ENCODE results near the gene FAM217A.
"Not testable (repeated sequence)": the region's sequence is repeated elsewhere in the genome, so short reads cannot be mapped to it uniquely, and the experiment has no call there.

The FAM217A gene, protein sequence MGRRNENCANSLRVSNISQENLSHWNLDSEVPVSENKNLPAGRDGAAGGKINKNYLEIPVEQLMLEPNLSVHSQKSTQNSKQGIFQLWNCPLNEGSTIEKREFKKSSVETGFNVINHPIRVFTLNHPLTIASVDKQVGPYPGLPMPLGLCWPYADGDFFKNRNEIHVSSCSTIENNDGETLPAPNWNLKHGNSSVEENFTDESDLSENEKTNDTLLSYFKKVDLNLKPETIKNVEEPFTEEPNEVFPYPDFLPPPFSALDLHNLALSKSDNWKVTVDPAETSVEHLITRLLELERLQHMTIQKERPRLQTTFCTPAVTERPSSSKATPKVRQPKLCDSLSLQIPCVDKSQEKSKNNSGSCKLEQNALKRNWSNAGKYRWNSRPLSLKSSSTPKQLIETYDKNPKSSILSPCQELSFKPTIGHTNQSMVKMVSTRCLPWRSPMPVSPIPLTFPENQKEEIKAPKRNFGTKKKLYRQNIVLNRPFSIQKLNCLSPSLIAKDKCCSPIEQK

DNA sequence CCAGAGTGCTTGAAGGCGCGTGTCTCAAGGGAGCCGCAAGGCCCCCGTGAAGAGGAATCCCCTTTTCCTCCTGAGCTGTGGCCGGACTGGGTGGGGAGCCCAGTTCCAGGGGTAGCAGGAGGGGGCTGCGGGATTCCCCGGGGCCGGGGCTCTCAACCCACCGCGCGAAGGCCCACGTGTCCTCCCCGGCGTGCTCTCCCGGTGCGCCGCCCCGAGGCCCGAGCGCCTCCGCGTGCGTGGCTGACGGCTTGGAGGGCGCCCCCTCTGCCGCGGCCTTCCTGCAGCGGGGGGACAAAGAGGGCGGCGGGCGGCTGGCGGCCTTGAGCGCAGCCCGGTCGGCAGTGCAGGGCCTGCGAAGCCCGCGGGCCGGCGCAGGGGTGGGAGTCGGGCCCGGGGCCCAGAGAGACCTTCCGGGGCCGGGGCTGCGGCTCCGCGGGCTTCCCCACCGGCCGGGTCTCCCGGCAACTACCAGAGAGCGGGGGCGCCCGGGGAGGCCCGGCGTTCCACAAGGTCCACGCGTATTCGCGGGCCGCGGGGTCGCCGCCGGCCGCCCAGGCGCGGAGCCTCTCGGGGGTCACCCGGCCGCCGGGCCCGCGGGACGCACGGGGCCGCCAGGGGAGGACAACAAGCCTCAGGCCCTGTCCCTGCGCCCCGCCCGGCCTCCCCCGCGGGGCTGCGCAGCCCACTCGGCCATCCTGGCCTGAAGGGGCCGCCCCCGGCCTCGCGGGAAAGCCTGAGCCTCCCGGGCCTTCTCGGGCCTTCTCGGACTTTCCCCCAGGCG lies at the start of gene FAM217A:
FAM217A (minus strand) TSS at position 447 of the 781 bp plus-strand sequence. CDS start 1,723 bp downstream, outside the sequence.
- no peak for DNase-seq

DNA sequence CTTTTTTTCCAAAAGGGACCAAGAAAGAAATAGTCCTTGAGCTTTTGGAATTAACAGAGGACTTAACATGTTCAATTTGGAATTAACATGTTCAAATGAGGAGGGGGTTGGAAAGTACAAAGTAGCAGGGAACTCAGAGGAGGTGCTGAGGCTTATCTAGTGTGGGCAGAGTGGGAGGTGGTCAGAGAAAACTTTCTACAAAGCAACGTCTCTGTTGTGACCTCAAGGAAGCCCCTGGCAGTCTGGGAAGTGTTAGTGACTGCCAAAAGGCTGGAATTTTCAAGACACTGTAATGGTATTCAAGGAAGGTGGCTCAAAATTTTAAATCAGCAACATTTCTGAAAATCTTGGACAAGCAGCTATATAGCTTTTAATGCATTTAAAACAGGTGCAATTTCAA lies 49.1 kb upstream of the FAM217A start:
- no peak for DNase-seq

DNA sequence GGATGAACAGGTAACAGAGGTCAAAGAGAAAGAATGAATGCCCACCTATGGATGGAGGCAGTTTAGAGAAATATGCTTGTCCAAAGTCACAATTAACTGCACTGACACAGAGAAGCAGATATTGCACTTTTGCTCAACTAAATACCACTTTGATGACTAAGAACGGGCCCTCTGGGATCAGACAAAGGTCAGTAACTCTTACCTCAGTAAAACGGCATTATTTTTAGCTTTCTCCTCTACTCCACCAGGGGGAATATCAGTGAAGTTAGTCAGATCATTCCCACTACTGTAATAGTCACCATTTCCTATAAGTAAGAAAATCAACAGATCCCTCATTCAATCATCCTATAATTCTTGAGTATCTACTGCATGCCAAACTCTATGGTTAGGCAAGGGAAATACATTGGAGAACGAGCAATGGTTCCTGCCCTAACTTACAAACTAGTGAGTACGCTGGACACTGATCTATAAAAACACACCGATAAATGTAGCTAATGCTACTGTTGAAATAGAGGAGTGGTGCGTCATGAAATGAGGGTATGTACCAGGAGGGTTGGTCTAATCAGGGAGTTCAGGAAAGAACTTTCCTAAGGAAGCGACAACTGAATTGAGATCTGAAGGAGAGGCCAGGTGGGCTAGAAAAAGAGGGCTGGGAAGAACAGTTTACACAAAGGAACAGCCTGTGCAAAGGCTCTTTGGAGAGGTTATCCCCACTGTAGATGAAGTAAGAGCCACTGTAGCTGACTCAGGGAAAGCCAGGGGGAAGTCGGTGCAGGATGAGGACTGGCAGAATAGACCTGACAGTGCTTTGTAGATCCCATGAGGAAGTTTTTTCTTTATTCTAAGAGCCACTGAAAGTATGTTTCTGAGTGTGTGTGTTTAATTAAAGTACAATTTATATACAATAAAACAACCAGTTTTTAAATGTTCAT lies 47.3 kb upstream of the FAM217A start:
- DNase-seq = peak; percentile 31

DNA sequence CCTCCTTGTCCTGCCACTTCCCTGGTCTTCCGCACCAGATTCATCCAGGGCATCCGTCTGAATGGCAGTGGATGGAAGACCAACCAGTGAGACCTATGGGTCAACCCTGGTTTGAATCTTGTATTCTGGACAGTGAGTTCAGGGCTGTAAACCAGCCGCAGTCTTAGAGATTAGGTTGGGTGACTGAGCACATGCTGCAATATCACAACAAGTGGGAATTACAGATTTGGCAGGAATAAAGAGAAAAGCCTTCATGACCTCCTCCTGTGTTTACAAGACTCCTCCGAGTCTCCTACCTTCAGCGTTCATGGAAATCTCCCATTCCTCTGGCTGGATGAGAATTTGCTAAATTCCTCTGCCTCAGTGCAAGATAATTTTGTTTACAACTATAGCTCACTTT lies 46.6 kb upstream of the FAM217A start:
- DNase-seq = no peak

DNA sequence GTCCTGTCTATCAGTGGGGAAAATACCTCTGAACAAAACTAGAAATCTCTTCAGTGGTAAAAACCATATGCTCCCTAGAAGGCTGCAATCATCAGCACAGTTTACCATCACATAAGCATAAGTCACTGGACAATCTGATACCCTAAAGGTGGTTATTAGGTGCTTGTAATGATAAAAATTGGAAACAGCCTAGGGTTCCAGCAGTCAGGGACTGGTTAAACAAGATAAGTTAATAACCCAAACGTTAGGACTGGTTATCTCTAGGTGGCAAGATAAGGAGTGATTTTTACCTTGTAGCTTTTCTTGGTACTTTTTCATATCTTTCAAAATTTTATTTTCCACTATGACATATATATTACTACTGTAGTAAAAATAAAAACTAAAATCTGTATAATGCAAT lies 45.4 kb upstream of the FAM217A start:
- DNase-seq = no peak

DNA sequence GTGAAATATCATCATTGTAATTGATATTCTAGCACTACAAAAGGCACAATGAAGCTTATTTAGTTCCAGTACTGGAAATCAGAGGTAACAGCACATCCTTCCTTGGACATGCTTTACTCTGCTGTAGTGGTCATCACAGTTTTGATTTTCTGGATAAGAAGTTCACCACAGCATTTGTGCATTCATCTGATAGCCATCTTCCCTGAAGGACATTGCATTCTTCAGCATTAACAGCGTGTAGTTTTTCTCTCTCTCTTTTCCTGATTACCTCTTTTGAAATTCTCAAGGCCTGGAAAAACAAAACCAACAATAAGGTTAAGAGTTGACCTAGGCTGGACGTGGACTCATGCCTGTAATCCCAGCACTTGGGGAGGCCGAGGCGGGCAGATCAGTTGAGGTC lies 36.8 kb upstream of the FAM217A start:
- DNase-seq = no peak

DNA sequence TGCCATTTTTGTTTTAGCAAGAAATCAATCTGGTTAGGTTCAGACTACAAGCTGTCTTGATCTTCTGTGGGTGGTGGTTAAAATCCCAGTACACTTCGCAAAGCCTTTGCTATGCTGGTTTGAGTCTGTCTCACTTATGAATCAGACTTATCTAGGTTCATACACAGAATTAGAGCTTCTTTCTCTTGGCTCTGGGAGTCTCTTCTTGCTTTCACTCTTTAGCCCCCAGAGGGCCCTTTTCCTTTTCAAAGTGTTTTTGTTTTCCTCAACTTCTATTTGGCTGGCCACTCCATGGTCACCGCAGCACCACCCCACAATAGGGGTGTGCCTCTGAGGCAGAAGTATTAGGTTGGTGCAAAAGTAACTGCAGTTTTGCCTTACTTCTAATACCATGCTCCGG lies 35.2 kb upstream of the FAM217A start:
- DNase-seq = no peak

DNA sequence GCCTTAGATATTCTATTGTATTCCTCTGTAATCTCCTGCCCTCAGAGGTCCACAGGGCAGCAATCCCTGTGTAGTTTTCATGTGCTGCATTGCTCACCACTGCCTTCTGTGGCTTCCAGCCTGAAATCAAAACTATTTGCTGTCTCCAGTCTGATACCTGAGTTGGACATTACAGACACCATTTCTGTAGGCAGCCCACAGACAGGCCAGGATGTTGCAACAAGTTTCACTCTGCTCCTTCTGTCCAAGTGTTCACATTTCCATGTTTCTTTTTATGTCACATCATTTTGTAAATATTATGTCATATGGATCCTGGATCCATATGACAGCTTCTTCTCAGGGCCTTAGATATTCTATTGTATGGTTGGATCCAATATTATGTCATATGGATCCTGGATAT lies 34.7 kb upstream of the FAM217A start:
- DNase-seq = no peak

DNA sequence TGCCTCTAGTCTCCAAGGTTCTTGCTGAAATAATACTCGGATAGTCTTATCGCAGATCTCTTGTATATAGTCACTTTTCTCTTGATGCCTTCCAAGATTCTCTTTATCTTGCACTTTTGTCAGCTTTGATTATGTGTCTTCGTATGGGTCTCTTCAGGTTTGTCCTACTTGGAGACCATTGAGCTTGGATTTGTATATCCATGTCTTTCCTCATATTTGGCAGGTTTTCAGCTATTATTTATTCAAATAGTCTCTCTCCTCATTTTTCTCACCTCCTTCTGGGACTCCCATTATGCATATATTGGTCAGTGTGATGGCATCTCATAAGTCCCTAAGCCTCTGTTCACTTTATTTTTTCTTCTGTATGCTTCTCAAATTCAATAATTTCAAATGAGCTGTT lies 33.4 kb upstream of the FAM217A start:
- DNase-seq = no peak

DNA sequence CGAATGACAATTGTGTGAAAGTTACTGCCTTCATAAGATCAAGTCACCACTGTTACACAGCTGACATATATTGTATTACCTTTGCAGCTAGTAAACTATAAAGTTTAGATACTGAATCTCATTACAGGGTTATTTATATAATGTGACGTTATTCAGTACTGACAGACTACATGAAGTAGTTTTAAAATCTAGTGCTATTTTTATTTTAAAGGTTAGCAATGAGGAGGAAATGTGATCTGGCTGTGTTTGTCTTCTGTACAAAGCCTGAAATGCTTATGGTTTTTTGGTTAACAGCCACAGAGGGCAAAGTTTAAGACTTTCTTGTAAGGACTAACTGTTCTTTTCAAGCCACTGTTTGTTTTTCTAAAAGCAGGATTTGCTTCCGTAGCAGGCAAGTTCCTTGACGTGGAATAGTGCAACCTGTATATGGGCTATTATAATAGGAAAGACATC lies 30.5 kb upstream of the FAM217A start:
- not testable (repeated sequence) for DNase-seq

DNA sequence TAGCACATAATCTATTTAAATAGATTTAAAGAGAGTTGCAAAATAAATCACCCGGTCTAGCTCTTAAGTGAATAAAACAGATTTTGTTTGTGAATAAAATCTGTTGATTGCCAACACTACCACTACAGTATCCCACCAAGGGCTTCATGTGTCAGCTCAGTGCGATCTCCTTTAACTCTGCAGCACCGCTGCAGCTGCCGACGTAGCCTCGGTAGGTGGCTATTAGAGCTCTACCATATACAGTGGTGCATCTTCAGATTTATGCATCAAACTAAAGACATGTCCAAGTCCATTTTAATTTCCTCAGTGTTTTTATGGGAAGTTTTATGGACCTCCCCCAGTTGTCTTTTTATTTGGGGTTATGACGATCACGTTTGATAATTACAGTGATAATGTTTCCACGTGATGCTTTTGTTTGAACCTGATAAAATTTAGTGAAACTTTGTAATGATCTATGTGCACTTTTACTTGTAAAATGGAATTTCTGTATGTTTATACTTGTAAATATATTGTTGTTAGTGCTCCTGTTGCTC lies 29.7 kb upstream of the FAM217A start:
- no peak for DNase-seq

DNA sequence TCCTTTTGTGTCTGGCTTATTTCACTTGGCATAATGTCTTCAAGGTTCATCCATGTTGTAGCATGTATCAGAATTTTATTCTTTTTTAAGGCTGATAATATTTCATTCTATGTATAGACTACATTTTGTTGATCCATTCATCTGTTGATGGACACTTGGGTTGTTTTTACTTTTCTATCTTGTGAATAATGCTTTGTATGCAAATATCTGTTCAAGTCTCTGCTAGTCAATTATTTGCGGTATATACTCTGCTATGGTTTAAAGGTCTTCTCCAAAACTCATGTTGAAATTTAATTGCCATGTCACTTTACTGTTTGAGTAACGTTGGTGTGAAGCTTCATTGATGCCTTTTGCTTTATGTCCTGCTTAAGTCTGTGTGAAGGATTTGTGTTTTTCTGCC lies 28.9 kb upstream of the FAM217A start:
- DNase-seq = no peak

DNA sequence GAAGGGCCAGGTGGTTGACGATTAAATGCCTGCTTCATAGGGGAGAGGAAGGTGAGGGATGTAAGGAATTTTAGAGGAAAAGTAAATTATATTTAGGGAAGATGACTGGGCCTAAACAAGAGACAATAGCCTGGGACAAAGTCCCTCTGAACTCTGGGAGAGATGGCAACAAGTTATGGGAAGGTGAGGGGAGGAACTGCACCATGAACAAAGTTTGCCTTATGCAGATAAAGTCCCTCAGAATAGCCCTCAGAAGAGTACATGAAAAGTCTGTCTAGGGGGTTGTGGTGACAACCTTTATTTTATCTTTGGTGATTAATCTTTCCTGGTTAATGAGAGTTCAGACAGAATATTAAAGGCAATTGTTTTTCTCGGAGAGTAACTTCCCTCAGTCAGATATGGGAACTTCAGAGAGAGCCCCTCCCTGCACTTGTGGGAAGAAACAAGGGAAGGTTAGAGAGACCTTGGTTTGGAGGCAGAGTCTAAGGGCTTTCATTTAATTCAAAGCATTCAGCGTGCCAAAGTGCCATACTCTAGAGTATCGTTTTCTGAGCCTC lies 27.1 kb upstream of the FAM217A start:
- DNase-seq = no peak

DNA sequence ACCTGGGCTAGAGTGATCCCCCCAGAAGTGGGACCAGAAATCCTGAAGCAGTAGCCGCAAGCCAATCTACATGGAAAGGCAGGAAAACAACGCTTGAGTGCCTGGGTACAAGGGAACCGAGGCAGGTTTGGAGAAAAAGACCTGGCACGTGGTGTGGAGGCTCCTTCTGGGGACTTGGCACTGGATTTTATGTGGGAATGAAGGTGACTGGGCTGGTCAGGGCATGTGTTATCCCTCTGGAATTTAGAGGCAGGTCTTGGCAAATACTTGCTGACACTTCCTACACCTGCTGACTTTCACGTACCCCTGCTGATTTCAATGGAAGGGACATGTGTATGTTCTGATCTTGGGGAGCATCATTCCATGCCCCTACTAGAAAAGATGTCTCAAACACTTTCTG lies 25.0 kb upstream of the FAM217A start:
- DNase-seq = no peak

DNA sequence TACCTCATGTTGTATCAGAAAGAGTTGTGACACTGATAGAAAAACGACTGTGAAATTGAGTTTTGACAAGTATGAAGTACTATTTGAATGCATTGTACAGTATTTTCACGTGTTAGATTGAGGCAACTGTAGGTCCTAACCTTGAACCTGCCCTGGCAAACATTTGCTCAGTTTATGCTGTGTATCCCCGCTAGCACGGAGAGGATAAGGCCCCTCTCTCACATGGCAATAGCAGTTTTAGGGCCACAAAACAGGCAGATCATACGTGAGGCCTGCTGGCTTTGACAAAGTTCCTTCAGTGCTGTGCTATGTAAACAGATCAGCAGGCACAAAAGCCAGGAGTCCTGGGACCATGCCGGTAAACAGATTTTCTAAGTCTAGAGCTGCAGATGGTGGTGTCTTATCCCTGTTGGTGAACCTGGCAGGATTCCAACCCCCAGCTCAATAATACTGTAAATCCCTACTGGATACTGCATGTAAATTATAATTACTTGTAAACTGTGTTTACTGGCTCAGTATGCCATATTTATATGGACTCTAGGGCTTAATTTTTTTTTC lies 23.8 kb upstream of the FAM217A start:
- no peak for DNase-seq

DNA sequence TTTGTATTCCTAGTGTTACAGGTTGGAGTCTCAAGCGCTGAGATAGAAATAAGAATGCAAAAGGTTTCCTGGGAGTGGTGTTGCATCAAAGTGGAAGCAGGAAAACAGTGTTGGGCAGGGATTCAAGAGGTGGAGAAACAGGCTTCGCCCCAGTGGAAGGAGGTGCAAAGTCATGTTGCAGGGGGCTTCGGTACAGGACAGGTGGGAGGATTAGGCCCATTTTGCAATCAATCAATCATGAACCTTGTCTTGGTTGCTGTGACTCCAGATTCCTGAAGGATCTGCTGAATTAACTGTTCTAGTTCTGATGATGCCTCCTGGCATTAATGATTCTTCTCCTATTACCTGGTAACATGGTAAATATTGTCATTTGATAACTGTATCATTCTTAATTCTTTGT lies 22.4 kb upstream of the FAM217A start:
- DNase-seq = no peak

DNA sequence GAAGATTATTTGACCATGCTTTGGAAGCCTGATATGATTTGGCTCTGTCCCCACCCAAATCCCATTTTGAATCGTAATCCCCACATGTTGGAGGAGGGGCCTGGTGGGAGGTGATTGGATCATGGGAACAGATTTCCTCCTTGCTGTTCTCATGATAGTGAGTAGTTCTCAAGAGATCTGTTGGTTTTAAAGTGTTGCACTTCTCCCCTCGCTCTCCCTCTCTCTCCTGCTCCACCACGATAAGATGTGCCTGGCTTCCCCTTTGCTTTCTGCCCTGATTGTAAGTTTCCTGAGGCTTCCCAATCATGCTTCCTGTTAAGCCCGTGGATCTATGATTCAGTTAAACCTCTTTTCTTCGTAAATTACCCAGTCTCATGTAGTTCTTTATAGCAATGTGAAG lies 21.7 kb upstream of the FAM217A start:
- no peak for DNase-seq

DNA sequence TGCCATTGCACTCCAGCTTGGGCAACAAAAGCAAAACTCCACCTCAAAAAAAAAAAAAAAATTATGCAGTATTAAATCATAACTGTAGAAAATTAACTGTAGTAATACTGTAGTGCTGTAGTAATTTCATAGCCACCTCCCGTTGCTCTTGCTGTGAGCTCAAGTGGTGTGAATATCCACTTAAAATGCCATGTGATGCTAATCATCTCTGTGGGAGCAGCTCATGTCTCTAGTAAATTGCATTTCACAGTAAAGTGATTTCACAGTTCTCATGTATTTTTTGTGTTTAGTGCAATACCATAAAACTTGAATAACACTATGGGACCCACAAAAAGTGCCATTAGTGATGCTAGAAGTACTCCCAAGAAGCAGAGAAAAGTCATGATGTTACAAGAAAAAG lies 14.4 kb upstream of the FAM217A start:
- DNase-seq = no peak

DNA sequence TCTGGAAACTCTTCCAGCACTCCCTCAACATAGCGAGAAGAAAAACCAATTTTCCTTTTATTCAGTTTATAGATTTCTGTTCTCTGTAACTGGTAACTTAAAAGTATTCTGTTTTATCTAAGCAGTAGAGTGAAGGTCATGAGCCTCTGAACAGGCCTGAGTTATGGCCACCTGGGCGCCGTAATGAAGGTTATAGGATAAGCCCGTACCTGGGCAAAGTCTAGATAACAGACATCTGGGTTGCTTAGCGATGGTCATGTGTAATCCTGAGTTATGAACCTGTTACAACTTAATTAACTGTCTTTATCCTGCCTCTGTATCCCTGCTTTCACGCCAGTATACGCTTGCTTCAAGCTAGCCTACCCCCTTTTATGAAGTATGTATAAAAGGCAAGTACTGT lies 13.0 kb upstream of the FAM217A start:
- no peak for DNase-seq

DNA sequence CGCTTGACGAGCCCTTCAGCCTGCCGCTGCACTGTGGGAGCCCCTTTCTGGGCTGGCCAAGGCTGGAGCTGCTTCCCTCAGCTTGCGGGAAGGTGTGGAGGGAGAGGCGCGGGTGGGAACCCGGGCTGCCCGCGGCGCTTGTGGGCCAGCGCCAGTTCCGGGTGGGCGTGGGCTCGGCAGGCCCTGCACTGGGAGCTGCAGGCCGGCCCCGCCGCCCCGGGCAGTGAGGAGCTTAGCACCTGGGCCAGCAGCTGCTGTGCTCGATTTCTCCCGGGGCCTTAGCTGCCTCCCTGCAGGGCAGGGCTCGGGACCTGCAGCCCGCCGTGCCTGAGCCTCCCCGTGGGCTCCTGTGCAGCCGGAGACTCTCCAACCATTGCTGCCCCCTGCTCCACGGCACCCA lies 11.1 kb upstream of the FAM217A start:
- DNase-seq = not testable (repeated sequence)

DNA sequence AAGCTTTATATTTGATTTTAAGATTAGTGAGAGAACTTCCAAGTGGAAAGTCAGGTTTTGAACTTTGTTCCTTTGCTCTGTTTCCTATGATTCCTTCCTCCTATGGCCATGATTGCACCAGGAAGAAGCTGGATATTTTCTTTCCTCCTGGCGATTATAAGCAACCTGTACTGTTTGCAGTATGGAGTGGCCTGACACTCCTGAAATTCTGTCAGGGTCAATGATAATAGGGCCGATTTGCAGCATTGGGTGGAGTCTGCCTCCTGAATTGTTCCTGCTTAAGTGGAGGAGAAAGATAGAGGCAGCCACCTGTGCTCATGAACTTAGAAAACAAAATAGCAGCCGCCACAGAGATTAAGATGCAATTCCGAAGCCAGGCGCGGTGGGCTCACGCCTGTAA lies 9.8 kb upstream of the FAM217A start:
- no peak for DNase-seq

DNA sequence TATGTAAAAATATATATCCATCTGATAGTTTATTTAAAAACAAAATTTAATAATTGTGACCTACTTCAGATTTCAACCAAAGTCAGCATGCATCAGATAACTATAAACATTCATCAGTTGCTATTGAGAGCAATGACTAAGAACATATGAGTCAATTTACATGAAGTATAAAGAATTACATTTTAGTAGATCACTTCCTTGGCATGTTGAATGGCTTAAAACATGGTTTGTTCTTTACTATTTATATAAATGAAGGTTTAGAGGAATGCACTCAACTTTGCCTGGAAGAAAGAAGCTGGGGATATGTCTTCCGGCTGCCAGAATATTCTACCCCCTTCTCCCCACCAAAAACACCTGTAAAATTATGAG lies 6.4 kb upstream of the FAM217A start:
- no peak for DNase-seq
